GM18861 (cell line): Measurements from ENCODE around the gene CHMP4B.

Experiments used
- ATAC-seq: cut with Tn5 transposase; IDR thresholded peaks from one replicate; pipeline ENCODE4 v1.9.1; 2021; ENCODE audit not compliant: unreplicated experiment

The CHMP4B gene

GRCh38 chr20:33837096-33837830 lies 26.1 kb downstream of the CHMP4B start:
- no peak for ATAC-seq

- no peak for ATAC-seq
Observed at GRCh38 chr20:33838035-33838864, 27.1 kb downstream of the CHMP4B start.

DNA sequence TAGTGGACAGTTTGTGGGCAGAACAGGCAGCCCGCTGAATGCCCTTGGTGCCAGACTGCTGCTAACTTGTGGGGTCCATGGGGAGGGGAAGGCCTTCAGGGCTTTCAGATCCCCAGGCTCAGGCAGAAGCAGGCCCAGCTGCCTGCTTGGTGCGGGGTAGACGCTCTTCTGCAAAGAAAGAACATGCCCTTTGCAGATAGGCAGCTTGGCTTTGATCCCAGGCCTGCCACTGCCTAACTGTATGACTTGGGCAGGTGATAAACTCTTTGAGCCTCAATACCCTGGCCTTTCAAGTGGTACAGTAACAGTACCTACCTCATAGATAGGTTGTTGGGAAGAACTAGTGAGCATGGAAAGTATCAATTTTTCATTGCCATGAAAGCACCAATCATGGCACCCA lies 28.4 kb downstream of the CHMP4B start:
- no peak for ATAC-seq

GRCh38 chr20:33840160-33840559 lies 29.0 kb downstream of the CHMP4B start:
- ATAC-seq: no peak

DNA sequence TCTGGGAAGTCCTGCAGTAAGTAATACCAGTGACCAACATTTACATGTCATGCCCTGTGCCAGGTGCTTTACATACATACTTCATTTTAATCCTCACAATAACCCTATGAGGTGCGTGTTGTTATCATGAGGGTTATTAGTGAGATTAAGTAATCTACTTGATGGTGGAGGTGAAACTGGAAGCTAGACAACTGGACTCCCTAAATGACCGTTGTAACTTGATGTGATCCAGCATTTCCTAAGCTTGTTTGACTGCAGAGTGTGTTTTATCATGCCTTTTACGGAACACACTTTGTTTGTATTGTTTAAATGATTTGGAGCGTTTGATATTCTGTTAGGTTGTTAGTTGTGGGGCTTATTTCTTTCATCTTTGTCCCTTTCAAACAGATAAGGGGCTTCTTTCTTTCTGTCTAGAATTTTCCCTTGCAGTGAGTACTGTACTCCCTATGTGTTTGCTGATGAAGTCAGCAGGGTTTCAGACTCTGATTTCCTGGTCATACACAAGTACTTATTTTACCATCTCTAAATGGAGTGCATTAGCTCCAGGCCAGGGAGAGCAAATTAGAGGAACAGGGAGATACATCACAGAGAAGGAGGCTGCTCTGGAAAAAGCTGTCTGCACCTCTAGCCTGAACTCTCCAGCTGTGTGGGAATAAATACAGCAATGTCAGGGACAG lies 29.7 kb downstream of the CHMP4B start:
- ATAC-seq: no peak

GRCh38 chr20:33841436-33841799 lies 30.3 kb downstream of the CHMP4B start:
- ATAC-seq: no peak

- ATAC-seq: no peak
Observed at GRCh38 chr20:33842346-33842745, 31.2 kb downstream of the CHMP4B start.

DNA sequence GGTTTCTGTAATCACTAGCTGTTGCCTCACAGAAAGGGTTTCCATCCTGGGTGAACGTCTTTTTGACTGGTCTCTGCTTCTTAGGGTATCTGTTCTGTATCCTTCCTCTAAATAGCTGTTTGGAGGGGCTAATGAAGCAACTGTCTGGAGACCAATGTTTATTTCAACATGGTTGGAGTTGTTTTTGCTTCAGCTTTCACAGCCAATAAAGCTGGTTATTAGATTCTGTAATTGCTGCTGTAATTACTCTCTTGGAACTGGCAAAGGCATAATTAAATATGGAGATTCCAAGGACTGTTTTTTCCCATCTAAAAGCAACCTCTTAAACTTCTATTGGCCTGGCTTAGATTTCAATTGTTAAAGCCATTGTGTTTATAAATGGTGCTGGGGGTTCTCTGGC lies 31.9 kb downstream of the CHMP4B start:
- ATAC-seq: no peak

GRCh38 chr20:33843854-33844253 lies 32.7 kb downstream of the CHMP4B start:
- ATAC-seq: no peak

GRCh38 chr20:33846291-33846935 lies 35.3 kb downstream of the CHMP4B start:
- ATAC-seq: no peak

GRCh38 chr20:33847006-33847405 lies 35.9 kb downstream of the CHMP4B start:
- ATAC-seq: no peak

DNA sequence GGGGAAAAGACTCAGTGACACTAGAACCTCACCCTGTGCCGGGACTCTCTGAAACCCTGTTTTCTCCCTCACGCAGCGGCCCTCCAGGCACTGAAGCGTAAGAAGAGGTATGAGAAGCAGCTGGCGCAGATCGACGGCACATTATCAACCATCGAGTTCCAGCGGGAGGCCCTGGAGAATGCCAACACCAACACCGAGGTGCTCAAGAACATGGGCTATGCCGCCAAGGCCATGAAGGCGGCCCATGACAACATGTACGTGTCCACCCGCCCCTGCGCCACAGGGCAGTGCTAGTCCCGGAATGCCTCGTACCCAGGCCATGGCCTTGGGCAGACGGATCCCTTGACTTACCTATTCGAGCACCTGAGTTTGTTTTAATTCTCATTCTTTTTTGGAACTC lies 37.2 kb downstream of the CHMP4B start:
- ATAC-seq: no peak

GRCh38 chr20:33850159-33850558 lies 39.0 kb downstream of the CHMP4B start:
- ATAC-seq: no peak

GRCh38 chr20:33851842-33852466 lies 40.8 kb downstream of the CHMP4B start:
- ATAC-seq: no peak

DNA sequence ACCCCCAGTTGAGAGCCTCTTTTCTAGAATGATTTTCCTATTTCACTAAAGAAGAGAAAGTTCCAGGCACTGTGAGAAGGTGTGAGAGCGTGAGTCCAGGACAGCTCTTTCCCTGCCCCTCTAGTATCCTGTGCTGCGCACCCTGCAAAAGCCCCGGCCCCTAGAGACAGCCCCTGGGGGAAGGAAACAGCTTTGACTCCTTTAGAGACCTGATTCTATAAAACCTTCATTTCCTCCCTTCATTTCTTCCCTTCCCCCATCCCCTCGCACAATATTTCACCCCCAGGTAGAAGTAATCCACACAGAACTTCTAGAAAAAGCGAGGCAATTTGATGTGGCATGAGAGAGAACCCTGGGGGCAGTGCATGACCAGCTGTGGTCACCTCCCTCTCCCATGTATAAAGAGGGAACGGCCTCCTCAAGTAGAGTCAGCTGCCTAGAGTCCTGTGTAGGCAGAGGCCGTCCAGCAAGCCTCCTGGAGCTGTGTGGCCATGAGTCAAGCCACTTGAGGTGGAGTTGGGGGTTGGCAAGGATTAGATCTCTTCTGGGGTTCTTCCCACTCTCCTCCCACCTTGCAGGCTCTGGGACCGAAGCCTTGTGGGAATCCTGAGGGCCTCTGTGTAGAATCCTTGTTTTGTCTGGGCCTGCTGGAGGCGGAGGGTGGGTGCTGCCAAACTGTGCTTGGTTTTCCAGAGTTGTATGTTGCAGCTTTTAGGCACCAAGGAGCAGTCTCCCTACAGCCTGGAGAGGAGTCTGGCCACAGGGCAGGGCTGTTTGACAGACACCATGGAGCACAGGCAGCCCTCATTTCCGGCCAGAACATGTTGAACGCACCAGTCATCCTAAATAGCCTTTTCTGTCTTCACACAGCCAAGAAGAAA lies 41.7 kb downstream of the CHMP4B start:
- no peak for ATAC-seq

DNA sequence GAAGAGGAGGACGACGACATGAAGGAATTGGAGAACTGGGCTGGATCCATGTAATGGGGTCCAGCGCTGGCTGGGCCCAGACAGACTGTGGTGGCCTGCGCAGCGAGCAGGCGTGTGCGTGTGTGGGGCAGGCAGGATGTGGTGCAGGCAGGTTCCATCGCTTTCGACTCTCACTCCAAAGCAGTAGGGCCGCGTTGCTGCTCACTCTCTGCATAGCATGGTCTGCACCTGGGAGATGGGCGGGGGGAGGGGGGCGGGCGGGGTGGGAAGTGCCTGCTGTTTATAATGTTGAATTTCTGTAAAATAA lies 42.3 kb downstream of the CHMP4B start:
- no peak for ATAC-seq

DNA sequence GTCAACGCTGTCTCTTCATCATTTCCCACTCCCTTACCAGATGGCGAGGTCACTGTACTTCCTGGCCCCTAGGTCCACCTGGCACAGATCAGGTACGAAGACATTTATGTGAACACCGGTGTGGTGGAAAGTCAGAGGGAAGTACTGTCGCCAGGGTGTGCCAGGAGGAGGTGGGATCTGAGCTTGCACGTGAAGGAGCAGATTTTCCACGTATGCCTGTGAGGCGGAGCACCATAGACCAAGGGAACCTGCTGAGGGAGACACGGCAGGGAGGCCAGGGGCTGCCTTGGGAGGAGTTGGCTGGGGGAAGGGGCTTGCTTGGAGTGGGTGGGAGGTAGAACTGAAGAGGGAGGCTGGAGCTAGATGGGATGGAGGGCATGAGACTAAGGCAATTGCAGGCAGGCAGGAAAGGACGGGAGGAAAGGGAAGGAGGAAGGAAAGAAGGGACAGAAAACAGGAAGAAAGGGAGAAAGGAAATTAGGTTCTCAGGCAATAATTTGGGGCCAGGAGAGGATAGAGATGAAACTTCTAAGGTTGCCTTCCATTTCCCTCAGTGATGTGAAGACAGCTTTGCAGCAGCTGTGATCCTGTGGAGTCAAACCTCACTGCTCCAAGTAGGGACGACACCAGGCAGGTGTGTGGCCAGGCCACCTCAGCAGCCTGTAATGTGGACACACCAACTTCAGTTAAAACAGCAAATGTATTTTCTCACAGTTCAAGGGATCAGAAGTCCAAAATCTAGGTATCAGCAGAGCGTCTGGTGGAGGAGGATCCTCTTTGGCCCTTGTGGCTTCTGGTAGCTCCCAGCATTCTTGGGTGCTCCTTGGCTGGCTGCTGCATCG lies 46.8 kb downstream of the CHMP4B start:
- no peak for ATAC-seq

- no peak for ATAC-seq
Observed at GRCh38 chr20:33858666-33859065, 47.5 kb downstream of the CHMP4B start.

- no peak for ATAC-seq
Observed at GRCh38 chr20:33859157-33859695, 48.1 kb downstream of the CHMP4B start.
